ENCODE results near the gene LPP.
"Not testable (repeated sequence)": the region's sequence is repeated elsewhere in the genome, so short reads cannot be mapped to it uniquely, and the experiment has no call there.

LPP gene, protein sequence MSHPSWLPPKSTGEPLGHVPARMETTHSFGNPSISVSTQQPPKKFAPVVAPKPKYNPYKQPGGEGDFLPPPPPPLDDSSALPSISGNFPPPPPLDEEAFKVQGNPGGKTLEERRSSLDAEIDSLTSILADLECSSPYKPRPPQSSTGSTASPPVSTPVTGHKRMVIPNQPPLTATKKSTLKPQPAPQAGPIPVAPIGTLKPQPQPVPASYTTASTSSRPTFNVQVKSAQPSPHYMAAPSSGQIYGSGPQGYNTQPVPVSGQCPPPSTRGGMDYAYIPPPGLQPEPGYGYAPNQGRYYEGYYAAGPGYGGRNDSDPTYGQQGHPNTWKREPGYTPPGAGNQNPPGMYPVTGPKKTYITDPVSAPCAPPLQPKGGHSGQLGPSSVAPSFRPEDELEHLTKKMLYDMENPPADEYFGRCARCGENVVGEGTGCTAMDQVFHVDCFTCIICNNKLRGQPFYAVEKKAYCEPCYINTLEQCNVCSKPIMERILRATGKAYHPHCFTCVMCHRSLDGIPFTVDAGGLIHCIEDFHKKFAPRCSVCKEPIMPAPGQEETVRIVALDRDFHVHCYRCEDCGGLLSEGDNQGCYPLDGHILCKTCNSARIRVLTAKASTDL

GRCh38 chr3:188154014-188154808 is at the start of gene LPP:
TSS of gene LPP (plus strand) at chr3:188154157. CDS start at chr3:188406121, 251,964 bp downstream.
- DNase-seq, result peak; percentile 85

GRCh38 chr3:188106006-188106405 is 48.0 kb upstream of the LPP start:
- DNase-seq, result no peak

DNA sequence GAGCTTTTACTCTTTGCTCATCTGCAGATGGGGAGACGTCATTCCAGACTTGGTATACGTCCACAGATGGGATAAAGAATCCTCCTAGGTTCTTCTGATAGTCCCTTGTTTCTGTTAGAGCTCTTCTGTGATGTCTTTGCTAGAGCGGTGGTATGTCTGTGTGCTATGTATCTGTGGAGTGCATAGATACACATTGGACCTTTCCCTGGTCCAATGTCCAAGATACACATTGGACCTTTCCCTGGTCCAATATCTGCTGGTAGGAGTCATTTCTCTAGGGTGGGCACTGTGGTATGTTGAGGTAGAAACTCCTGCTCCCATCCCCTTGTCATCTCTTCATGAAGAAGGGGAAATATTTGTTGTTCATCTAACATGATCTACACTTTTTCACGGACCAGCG is 47.5 kb upstream of the LPP start:
- DNase-seq, result no peak

GRCh38 chr3:188106887-188107830 is 46.8 kb upstream of the LPP start:
- DNase-seq, result no peak

GRCh38 chr3:188108703-188109412 is 45.1 kb upstream of the LPP start:
- DNase-seq, result no peak

GRCh38 chr3:188111002-188111584 is 42.9 kb upstream of the LPP start:
- DNase-seq, result no peak

DNA sequence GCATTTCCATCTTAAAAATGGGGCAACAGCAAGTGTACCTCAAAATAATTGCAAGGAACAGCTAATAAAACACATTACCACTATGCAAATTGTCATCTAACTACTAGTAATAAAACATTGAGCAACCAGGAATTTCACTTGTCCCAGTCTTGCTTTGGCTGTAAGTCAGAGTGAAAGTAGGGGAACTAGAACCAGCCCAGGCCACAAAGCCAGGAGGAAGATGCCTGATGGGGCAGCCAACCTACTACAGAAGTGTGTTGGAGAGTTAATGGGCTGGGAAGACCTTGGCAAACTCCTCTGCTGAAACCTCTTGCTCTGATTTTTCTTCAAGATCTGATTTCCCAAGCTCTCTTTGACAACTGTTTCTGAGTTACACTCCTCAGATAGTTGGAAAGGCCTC is 40.2 kb upstream of the LPP start:
- no peak for DNase-seq

GRCh38 chr3:188119846-188120245 is 34.1 kb upstream of the LPP start:
- no peak for DNase-seq

- DNase-seq, result no peak
Observed at GRCh38 chr3:188122571-188123169, 31.3 kb upstream of the LPP start.

DNA sequence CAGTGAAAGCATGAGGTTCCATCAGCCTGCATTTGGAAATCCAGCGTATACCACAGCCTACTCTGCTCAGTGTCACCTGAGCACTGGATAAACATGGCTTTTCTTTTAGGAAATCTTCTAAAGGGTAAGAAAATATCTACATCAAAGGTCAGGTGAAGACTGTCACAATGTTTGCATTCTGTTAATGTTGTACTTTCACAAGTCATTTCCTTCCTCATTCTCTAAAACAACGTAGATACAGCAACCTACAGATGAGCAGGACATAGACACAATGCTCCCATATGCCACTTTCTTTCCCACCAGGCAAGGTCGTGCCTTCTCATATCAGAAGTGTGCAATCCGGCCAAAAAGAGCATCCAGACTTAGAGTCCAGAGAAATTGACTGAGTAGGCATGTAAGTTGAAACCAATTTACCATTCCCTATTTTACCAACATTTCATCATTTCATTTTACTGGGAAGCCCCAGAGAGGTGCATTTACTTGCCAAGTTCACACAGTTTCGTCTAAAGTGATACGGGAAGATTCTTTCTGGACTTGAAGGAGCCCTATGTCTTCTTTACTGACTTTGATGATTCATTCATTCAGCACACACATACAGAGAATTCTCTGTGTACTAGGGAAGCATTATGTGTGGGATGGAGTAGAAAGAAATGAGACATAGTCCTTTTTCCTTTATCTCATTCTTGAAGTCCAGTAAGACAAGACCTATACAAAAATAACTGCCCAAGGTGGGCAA is 30.6 kb upstream of the LPP start:
- DNase-seq, result no peak

GRCh38 chr3:188124184-188124583 is 29.8 kb upstream of the LPP start:
- DNase-seq, result no peak

DNA sequence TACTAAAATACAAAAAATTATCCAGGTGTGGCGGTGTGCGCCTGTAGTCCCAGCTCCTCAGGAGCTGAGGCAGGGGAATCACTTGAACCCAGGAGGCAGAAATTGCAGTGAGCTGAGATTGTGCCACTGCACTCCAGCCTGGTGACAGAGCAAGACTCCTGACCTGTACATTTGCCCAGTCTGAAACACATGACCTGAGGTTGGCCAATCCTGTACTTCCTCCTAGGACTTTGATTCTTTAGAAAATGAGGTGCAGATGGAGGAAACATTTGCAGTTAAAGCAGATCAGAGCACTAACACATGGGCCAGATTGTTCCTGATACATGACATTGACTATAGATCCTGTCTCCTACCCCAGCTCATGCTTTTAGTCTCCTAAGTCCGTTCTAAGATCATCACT is 28.9 kb upstream of the LPP start:
- DNase-seq, result no peak

DNA sequence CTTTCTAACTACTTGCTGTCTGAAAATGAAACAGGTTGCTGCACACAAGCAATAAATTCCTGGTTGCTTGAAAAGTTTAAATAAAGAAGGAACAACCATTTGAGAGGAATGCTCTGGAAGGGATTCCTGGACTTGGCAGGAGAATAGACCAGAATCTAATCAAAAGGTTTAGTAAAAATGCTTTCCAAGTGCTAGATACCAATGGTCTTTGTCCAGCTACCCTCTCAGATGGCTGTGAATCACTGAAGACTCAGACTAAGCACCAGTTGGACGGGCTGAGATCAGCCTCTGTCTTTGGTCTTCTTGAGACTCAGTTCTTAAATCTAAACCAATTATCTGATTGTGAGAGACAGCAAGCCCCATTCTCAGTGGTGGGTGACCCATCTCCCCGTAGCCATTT is 27.7 kb upstream of the LPP start:
- DNase-seq, result no peak

DNA sequence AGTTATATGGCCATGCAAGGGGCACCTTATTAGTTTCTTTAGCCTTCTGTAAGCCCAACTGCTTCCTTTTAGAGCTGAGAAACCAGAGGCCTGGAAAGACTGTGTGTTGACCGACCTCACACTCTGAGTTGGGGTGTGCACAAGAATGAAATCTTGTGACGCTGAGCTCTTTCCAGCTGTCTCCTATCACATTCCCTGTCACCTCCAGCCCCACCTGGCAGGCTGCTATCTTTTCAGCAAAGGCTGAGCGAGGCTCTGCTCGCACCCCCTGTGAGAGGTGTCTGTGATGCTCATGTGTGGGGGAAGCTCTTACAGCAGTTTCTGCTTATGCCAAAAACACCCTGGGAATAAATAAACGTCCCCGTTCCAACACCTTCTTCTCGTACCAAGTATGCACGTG is 27.0 kb upstream of the LPP start:
- no peak for DNase-seq

GRCh38 chr3:188128905-188129304 is 25.1 kb upstream of the LPP start:
- DNase-seq, result no peak

DNA sequence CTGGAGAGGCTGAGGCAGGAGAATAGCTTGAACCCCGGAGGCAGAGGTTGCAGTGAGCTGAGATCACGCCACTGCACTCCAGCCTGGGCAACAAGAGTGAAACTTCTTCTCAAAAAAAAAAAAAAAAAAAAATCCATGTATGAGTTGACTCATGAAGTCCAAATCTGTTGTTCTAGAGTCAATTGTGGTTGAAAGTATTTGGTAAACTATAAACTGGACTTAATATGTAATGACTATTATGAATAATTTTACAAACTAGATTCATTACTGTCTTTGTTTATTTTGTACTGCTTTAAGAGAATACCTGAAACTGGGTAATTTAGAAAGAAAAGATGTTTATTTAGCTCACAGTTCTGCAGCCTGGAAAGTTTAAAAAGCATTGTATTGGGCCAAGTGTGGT is 22.9 kb upstream of the LPP start:
- DNase-seq, result not testable (repeated sequence)

DNA sequence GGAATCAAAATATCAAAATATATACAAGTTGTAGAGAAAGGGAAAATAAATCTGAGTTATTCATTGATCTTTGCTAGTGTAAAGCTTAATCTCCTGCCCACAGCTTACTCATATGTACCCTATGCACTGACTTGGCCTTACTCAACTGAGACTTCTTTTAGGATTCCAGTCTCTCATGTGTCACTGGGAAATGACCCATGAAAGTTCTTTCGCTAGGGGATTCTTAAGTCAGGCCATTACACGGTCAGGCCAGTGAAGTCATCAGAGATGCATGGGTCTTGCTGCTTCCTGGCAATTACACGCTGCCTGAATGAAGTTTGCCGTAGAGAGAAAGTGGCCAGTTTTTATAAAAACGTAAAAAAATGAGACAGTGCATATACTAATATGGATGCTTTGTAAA is 20.7 kb upstream of the LPP start:
- DNase-seq, result no peak

- DNase-seq, result peak; percentile 14
Observed at GRCh38 chr3:188133646-188134045, 20.3 kb upstream of the LPP start.

- no peak for DNase-seq
Observed at GRCh38 chr3:188134079-188134478, 19.9 kb upstream of the LPP start.

DNA sequence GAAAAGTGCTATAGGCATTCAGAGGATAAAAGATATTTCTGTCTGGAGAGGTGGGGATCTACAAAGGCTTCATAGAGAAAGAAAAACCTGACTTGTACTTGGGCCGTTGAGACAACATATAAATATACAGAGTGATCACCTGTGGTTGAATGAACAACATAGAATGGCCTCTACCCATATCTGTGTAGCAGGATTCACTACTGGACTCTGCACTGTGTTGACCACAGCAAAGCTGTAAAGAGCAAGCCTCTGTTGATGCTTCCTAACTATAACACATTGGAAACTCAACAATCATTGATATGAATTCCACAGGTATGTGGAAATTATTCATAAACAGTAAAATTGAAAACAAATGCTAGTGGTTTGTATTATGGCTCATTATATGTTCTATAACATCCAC is 19.1 kb upstream of the LPP start:
- DNase-seq, result no peak

Data from stimulated activated CD4-positive, alpha-beta T cell treated with anti-CD3 and anti-CD28 coated beads, Interleukin-15, amount 100 ng/mL, for 24 hours (primary cell).